DMS53 treated with DMSO at 0.1 percent for 48 hours (cell line): Measurements from ENCODE around the gene BCCIP.

ENCODE experiments used
- DNase-seq: peaks from one replicate; lab custom pipeline; 2025; ENCODE audit not compliant: unreplicated experiment; lab: John Stamatoyannopoulos, UW

Gene BCCIP

DNA sequence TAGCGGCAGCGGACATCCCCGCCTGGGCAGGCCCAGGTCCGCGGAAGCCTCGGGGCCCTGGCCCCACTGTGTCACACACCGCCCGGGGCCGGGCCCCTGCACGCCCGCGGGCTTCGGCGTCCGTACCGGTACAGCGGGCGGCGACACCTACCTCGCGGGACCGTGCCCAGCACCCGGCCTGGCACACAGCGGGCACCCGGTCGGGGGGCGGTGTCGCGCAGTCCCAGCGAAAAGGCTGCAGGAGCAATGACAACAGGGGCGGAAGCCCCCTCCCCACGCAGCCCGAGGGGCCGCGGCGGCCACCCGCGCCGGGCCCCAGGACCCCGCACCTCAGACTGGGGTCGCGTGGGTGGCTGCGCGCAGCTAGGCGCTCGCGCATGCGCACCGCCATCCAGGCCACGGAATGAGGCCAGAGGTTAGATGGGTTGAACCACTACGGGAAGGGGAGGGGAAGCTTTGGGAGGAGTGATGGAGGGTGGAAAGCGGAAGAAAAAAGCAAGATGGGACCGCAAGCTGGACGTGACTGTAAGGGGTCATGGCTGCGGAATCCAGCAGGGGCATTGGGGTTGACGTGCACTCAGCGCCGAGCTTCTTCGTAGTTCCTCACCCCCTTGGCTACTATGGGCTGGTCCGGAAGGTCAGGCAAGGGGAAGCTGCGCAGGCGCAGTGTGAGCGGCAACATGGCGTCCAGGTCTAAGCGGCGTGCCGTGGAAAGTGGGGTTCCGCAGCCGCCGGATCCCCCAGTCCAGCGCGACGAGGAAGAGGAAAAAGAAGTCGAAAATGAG, at the start of gene BCCIP, which contains the start of gene UROS:
Gene BCCIP (plus strand): TSS at position 669 of the 785 bp plus-strand sequence. CDS start 12 bp downstream, at position 681.
Gene UROS (minus strand): TSS at position 381 of the 785 bp plus-strand sequence. CDS start 6,759 bp downstream, outside the sequence.
- peak; percentile 82 for DNase-seq

DNA sequence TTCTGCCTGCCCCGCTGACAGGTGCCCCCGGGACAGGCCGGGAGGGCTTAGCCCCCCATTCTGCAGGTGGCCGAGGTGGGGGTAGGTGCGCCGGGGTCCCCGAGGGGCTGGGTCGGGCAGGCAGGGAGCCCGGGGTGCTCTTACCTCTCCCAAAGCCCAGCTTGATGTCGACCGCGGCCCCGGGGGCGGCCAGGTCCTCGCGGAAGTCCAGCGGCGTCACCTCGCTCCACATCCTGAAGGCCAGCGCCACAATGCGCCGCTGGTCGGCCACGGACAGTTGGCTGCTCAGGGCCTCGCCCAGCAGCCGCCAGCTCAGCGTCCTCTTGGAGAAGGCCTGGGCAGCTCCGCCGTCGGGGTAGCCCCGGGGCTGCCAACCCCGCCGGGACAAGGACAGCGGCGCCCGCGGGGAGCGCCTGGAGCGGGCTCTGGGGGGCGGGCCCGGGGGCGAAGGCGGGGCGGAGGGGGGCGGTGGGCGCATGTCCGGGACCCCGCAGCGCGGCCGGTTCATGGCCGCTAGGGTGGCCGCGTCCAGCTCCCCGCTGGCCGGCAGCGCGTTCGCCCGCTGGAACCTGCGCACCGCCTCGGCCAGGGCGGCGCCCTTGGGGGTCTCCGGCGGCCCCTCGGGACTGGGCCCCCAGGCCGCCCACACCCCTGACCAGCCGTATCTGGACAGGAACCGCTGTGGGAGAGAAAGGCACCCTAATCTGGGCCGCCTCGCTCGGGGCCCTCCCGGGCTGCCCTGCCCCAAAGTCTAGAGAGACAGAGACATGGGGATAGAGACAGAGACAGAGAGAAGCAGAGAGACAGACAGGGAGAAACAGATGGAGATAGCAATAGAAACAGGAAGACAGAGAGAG, 49.4 kb upstream of the BCCIP start:
- no peak for DNase-seq

DNA sequence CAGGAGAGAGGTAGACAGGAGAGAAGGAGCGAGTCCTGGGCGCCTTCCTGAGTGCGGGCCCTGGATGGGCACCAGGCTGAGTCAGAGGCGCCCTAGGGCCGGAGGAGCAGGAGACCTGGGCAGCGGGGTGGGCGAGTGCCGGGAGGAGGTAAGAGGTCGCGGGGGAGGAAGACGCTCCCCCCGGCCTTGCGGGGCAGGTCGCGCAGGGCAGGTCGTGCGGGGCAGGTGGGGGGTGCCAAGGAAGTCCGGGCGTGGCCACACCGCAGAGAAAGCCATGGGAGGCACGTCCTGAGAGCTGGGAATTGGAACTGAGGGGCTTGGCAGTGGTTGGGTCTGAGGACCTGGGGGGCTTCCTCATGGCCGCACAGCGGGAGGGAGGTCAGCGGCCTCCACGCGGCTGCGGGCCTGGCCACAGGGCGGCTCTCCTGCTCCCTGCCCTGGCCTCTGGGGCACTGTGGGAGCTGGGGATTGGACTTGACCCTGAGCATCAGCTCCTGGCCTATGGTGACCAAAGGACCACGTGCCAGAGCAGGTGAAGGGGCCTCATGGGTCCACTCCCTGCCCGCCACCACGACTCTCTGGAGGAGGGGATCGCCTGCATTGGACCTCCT, 48.7 kb upstream of the BCCIP start:
- no peak for DNase-seq

DNA sequence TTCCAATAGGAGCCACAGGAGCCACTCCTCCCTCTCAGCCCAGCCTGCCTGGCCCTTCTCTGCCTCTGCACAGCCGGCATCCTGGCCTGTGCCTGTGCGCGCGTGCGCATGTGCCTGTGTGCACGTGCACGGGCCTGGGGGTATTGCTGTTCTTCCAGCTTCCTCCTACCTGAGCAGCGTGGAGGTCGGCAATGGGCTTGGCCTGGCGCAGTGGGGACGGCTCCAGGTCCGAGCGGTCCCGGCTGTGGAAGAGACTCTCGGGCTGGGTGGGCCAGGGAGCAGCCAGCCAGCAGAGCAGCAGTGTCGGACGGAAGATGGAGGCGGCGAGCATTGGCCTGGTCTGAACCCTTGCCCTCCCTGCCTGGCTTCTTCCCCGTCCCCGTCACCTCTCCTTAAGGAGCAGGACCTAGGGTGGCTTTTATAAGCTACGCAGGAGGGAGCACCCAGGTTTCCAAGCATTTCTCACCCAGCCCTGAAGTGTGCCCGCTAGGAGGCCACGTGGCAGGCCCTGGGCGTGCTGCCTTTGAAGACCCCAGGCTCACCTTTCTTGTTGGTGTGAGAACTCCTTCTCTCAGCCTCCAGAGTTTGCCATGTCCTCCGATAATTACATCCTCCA, 47.7 kb upstream of the BCCIP start, which contains the start of gene MMP21:
Gene MMP21 (minus strand): TSS at position 331 of the 616 bp plus-strand sequence. CDS start 0 bp downstream, at position 331.
- DNase-seq = no peak

DNA sequence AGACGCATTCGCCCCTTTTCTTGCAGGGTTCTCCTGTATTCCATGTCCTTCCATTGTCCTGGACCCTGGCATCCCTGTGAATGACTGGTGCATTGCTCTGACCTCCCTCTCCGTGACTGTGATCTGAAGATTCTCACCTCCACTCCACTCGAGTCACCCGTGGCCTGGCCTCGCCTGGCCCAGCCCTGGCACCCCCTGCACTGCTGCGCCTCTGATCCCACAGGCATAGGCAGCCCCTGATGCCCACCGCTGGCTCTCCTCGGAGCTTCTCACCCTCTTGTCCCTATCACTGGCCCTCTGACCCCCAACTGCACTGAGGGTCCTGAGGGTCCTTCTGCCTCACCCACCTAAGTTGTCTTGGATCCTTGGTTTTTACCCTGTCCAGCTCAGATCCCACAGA, 45.5 kb upstream of the BCCIP start:
- no peak for DNase-seq

DNA sequence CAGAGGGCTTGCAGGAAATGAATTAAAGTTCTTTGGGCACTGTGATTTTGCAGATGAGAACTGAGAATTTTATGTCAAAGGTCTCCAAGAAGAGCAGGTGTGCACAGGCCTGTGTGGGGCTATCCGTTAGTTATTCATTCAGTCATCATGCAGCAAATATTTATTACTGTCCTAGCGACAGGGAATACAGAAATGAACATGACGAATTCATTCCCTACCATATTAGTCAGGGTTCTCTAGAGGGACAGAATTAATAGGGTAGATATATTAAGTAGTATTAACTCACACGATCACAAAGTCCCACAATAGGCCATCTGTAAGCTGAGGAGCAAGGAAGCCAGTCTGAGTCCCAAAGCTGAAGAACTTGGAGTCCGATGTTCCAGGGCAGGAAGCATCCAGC, 44.8 kb upstream of the BCCIP start:
- no peak for DNase-seq

DNA sequence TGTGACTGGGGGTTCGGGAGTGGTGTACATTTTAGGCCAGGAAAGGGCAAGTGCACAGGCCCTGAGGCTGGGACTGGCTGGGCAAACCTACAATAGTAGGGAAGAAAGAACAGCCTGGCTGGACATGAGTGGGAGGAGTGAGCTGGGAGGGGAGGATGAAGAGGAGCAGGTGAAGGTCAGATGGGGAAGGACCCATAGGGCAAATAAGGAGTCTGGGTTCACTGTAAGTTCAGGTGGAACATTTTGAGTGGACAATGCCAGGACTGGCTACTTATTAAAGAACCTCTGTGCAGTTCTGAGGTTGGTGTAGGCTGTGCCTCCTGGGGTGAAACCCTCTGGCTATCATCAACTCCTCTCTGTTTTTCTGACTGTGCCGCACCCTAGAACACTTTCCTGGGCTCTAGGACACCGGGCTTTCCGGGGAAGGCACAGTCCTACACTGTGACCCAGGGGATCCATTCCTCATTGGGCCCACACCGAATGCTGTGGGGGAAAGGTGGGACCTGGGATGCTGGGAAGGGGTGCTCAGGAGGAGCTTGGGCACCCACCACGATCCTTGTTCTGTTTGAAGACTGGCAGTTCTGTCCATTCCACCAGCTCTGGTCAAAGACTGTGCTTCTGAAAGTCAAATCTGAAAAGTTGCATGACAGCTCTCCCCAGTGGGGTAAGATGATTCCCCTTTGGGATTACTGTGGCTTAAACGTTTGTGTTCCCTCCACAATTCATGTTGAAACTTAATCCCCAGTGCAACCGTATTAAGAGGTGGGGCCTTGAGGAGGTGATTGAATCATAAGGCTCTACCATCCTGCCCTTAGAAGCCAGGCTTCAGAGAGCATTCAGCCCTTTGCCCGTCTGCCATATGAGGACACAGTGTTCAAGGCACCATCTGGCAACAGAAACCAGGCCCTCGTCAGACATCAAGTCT, 43.7 kb upstream of the BCCIP start:
- DNase-seq = no peak

DNA sequence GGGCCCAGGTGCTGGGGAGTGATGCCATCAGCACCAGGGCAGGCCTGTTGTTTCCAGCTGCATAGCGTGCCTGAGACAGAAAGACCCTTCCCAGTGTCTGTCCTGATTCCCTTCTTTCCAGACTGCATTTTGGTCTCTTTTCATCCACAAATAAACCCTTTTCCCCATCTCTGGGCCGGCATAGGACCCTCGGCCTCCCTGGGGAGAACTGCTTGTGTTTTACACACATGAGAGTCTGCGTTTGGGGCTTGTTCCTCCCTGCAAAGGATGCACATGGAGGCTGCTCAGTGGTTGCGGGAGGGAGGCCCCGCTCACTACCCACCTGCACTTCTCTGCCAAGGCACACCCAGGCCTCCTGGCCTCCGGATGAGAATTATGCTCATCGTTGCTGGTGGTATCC, 42.0 kb upstream of the BCCIP start:
- DNase-seq = no peak

DNA sequence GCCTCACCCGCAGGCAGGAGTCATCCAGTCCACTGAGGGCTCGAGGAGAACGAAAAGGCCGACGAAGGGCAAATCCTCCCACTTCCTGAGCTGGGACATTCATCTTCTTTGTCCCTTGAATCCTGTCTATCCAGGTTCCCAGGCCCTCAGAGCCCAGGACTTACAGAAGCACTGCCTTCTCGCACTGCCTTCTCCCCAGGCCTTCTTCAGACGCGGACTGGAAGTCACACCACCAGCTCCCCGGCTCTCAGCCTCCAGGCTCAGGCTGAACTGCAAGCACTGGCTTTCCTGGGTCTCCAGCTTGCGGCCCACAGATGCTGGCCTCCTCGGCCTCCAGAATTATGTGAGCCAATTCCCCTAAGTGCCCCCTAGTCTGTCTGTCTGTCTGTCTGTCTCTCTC, 41.3 kb upstream of the BCCIP start:
- no peak for DNase-seq

DNA sequence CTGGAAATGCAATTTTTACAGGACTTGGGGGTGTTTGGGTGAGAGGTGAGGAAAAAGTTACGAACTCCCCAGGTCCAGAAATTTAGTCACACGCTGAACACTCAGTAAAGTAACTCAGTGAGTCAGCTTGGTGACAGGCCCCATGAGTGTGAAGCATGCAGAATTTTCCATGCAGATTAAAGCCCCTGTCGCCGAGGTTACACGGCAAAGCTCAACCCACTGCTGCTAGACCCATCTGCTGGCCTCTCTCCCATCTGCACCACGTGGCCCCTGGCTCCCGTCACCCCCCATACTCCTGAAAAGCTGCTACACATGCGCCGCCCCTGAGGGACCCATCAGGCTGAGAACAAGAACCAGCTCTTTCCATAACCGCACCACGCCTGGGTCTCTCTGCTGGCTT, 40.7 kb upstream of the BCCIP start:
- no peak for DNase-seq

DNA sequence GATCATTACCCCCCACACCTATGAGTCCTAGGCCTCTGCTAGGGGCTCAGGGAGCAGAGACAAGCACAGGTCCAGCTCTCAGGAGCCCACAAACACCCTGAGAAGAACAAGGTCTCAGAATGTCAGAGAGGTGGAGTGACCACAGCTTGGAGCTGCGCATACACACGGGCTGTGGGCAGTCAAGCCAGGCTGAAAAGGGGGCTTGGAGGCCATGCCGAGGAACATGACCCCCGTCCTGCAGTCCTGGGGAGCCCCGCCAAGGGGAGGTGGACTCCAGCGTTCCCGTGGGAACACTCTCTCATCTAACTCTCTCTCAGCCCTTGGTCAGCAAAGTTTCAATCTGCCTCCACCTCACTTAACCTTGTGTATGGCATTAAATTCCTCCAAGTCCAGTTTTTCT, 39.9 kb upstream of the BCCIP start:
- DNase-seq = no peak

DNA sequence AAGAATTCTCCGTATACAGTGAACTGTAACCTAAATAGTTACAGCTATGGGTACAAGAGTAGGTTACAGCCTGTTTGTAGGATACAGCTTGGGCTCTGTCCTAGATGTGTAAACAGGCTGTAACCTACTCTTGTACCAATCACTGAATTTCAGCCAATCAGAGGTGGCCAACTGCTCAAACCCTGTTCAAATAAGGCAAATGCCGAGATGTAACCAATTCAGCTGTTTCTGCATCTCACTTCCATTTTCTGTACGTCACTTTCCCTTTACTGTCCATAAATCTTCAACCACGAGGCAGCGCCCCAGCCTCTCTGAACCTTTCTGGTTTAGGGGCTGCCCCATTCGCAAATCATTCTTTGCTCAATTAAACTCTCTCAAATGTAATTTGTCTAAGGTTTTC, 39.4 kb upstream of the BCCIP start:
- no peak for DNase-seq

DNA sequence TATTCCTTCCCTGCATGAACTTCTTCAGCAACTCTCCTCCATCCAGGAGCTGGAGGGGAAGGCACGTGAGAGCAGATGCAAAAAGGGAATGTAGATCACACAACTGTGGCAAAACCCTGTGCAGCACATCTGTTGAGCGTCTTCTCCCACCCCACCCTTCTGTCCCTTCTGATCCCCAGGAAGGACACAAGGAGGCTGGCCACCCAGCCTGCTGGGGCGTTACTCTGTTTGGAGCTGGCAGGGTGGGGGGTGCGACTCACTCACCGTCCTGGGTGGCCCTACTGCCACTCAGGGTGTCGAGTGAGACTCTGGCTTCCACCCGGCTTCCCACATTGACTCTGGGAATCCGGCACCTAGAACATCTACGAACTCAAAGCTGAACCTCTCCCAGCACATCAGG, 37.6 kb upstream of the BCCIP start:
- DNase-seq = no peak

DNA sequence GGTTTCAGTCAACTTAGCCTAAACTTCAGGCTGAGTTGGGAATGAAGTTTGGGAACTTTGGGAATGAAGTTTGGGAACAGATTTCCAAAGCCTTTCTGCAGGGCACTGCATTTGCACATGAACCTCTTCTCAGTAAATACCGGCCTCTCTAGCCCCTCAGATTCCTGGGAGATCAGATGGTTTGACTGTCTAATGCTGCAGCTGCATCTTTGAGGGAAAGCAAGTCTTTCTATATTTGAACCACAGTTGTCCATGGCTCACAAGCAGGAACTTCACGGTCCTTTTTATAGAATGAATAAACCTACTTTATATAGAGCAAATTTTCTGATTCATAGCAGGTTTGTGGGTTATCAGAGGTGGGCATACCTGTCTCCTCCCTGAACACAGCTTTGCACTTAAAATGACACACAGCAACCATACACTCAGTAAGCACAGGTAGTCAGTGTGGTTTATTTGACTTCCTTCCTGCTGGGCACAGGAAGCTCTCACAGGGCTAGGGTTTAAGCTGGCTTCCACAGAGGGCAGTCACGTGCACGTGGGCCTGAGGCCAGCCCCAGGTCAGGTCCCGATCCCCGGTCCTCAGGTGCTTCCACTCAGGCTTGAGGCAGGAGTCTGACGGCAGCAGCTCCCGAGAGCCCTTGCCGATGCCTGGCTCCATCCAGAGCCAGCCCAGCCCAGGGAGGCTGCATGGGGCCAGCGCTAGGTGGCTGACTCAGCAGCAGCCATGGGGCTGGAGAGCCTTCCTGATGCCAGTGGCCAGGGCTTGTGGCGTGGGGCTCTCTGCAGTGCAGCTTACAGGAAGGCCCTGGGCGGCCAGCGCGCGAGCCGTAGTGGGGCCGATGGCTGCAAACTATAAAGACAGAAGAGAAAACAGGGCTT, 35.0 kb upstream of the BCCIP start:
- peak; percentile 3 for DNase-seq

DNA sequence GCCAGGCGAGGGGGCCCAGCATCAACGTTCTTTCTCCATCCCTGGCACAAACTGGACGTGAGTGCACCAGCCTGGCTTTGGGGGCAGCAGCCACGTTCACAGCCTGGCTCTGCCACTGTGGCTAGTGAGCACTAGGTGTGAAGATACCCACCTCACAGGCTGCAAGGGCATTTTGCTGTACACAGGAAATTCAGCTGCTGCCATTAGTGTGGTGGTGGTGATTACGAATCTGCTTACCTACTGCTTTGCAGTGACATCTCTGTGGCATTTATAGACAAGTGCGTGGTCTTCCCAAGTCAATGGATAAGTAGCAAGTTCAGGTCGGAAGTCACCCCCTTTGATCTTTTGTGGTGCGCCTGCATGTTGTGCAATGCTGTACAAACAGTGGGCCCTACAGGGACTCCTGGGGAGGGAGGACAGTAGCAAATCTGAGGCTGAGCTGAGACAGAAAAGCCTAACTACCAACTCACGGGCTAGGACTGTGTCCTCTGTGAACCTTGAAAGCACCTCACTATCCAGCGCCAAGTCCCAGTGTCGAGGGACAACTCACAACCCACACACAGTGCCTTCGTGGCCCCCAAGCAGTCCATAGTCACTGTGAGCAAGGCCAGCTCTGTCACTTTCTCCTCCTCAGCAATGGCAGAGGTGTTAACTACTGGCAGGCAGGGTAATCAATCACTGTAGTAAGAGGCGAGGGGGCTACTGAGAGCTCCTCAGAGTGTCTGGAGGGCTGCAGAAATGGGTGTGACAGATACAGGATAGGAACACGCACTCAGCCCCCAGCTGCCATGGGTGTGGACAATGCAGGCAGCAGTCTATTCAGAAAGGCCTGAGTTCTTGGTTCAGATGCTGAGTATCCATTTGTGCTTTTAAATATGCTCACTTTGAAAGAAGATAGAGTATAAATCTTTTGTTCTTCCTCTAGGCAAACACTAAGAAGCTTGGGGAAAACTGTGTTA, 30.7 kb upstream of the BCCIP start:
- no peak for DNase-seq

DNA sequence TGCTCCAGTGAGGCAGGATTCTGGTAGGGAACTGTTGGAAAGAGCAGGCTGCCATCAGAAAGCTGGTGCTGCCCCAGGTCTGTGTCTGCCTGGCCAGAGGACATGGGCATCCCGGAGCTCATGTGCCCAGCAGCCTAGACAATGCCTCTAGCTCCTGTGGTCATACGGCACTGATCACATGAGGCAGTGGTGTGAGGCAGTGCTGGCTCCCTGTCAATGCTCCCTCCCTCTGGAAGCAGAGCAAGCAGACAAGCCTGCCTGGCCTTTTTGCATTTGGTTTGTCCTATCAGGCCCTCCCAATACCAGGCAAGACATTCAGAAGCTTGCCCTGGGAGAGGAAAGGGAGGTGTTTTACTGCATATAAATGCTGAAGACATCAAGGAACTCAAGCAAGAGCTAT, 28.2 kb upstream of the BCCIP start:
- no peak for DNase-seq

DNA sequence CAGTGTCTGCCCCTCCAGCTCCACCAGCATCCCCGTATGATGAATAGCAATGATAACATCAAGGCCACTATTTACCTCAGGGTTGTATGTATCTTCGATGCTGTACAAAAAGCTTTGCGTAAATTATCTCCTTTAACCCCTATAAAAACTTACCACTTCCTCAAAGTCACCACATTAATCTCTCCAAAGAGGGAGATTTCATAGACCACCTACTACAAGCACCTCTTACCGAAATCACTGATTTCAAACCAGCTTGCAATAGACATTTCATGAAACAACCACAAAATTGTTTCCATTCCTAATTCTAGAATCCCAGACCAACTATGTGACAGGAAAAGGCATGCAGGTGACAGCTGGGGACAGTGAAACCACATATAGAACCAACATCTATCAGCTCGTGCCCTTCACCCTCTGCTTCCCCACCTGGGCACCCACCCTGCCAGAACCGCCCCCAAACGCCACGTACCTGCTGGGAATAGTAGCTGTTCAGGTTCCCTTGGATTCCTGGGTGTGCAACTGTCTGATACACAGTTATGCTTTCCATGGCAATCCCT, 27.6 kb upstream of the BCCIP start:
- DNase-seq = no peak

DNA sequence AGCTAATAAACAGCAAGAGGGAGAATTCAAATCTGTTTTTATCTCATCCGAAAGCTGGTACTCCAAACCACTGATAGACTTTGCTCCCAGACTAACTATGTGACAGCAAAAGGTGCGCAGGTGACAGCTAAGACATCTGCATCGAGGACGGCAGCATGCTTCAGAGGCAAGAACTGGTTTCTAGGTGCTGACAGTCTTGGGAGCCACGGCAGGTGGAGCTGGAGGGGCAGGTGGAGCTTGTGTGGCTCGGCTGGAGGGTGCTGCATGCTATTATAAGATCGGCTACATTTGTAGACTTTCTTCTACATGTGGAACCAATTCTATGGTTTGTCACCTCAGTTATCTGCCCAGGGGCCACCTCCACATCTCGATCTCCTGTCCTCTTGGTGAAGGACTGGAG, 25.9 kb upstream of the BCCIP start:
- no peak for DNase-seq
